ENCODE results near the gene MYDGF. TPM values are rescaled to one million over a fixed set of nuclear protein-coding genes. Genes with fewer than 3 reads are reported as not detected.
"Not testable (repeated sequence)": the region's sequence is repeated elsewhere in the genome, so short reads cannot be mapped to it uniquely, and the experiment has no call there.

MYDGF gene
- total RNA-seq, 4 donors from 2014 or later, result 17.5 to 43.6 (median 28.3) TPM

DNA sequence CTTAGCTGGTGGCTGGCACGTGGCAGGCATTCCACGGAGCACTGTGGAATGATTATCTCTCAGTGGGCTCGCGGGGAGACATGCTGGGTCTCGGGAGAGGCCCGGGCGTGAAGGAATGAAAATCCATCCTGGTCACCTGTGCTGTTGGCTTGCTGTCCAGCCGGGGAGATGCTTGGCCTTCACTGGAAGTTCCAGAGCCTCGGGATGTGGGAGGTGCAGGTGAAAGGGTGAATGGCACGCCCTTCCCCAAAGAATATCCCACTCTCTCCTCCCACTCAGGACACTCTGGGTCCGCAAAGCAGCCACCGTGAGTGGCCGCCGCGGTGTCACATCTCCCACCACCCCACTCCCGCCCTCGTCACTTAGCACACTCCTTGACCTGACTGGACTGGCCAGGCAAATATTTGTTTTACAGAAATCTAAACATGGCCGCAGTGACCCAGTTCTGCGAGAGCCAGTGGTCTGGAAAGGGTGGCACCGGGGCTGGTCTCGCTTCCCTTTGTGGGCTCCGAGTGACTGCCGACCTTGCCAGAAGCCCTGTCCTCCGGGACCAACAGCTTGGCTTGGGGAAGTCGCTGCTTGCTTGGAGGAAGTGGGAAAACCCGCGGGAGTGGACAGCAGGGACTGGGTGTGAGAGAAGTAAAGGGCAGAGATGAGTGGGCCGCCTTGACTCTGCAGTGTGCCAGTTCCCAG lies 45.5 kb upstream of the MYDGF start:
- WGBS, result 84% methylated on average over 28 of the region's 28 CpGs
- Histone ChIP-seq H3K27me3 (no peaks in the 10 kb centered on the region), H3K36me3 (peaks cover 86% of the 10 kb centered on the region), H3K27ac (peak overlapping the region; percentile 8), H3K4me1 (peaks cover 46% of the 10 kb centered on the region), H3K4me3 (no peak overlapping the region), H3K9me3 (no peaks in the 10 kb centered on the region)
- no peak for TF ChIP-seq POLR2A (IDR thresholded peaks at IDR 0.05)
- TF ChIP-seq, protein P1, sequence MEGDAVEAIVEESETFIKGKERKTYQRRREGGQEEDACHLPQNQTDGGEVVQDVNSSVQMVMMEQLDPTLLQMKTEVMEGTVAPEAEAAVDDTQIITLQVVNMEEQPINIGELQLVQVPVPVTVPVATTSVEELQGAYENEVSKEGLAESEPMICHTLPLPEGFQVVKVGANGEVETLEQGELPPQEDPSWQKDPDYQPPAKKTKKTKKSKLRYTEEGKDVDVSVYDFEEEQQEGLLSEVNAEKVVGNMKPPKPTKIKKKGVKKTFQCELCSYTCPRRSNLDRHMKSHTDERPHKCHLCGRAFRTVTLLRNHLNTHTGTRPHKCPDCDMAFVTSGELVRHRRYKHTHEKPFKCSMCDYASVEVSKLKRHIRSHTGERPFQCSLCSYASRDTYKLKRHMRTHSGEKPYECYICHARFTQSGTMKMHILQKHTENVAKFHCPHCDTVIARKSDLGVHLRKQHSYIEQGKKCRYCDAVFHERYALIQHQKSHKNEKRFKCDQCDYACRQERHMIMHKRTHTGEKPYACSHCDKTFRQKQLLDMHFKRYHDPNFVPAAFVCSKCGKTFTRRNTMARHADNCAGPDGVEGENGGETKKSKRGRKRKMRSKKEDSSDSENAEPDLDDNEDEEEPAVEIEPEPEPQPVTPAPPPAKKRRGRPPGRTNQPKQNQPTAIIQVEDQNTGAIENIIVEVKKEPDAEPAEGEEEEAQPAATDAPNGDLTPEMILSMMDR (IDR thresholded peaks at IDR 0.05), result no peak
- no peak for TF ChIP-seq EP300 (IDR thresholded peaks at IDR 0.05)
- no peak for TF ChIP-seq POLR2AphosphoS5 (IDR thresholded peaks at IDR 0.05)
- no peak for DNase-seq (ENCODE audit: low spot score in 2 of 2)

DNA sequence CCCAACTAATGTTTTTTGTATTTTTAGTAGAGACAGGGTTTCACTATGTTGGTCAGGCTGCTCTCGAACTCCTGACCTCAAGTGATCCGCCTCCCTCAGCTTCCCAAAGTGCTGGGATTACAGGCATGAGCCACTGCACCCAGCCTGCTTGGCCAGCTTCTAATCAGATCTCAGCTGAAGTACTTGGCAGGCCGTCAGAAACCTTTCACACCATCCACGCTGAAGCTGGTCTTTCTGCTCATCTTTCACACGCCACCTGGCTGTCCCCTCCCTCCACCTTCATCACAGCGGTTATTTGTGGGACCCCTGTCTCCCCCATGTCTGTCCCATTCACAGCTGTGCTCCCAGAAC lies 45.0 kb upstream of the MYDGF start:
- H3K27me3 ChIP-seq; DNase-seq (ENCODE audit: low spot score in 2 of 2); H3K4me3 ChIP-seq; H3K9me3 ChIP-seq: not testable (repeated sequence)
- peaks cover 88% of the 10 kb centered on the region for H3K36me3 ChIP-seq
- H3K4me1 ChIP-seq, result peaks cover 50% of the 10 kb centered on the region
- WGBS, result 81% methylated on average over 6 of the region's 6 CpGs
- peak overlapping the region; percentile 8 for H3K27ac ChIP-seq

DNA sequence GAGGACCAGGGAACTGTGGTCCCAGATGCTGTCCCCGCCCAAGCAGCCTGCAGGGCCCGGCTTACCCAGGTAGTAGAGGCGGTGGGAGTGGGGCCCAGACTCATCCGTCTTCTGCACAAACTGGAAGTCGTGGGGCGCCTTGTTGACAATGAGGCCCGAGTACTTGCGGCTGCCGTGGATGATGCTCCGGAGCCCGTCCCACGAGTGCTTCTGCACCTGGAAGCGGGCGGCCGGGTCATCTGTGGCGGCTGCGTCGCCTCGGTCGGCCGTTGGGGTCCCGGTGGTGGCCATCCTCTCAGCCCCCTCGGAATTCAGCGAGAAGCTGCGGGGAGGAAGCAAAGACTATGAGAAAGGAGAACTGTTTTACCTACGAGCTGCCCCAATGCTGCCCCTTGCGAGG lies 43.9 kb upstream of the MYDGF start:
- Histone ChIP-seq H3K9me3 (no peaks in the 10 kb centered on the region), H3K27ac (peak overlapping the region; percentile 91), H3K4me3 (no peak overlapping the region), H3K36me3 (peaks cover 85% of the 10 kb centered on the region), H3K4me1 (peaks cover 53% of the 10 kb centered on the region), H3K27me3 (no peaks in the 10 kb centered on the region)
- no peak for DNase-seq (ENCODE audit: low spot score in 2 of 2)
- no peak for TF ChIP-seq POLR2A (IDR thresholded peaks at IDR 0.05)
- TF ChIP-seq EP300 (IDR thresholded peaks at IDR 0.05), result no peak
- TF ChIP-seq, protein P1 (IDR thresholded peaks at IDR 0.05), result no peak
- TF ChIP-seq POLR2AphosphoS5 (IDR thresholded peaks at IDR 0.05), result no peak
- 83% methylated on average over 2 of the region's 27 CpGs for WGBS

DNA sequence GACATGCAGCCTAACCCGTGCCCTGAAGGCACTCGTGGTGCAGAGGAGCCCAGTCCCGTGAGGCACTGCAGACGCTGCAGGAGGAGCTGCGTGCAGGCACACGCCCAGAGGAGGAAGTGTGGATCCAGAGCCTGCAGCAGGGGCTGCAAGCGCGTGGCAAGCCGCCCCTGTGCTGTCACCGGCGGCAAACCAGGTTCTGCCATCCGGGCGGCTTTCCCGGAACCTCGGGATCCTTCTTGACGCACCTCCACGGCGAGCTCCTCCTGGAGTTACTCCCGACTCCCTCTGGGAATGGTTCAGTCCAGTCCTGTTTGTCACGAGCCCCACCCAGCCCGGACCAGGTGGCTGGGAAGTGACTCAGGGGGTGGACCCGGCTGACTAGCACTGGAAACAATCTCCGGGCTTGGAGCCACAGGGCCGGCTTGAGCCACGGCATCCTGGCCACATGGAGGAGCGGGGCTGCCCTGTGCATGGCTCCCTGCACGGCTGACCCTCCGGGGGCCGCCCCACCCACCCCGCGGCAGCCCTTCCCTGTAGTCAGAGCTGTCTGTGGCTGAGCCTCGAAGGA lies 43.3 kb upstream of the MYDGF start:
- WGBS, result 40% methylated on average over 2 of the region's 32 CpGs
- peak; percentile 92 to 93 for DNase-seq (ENCODE audit: low spot score in 2 of 2)
- TF ChIP-seq POLR2AphosphoS5 (IDR thresholded peaks at IDR 0.05), result peak in 2 of 3 donors; percentile 74 to 84
- no peak for TF ChIP-seq EP300 (IDR thresholded peaks at IDR 0.05)
- TF ChIP-seq, protein P1 (IDR thresholded peaks at IDR 0.05), result no peak
- TF ChIP-seq POLR2A (IDR thresholded peaks at IDR 0.05), result no peak
- Histone ChIP-seq H3K27ac (peak overlapping the region; percentile 91), H3K4me3 (peak overlapping the region; percentile 21), H3K9me3 (no peaks in the 10 kb centered on the region), H3K27me3 (no peaks in the 10 kb centered on the region), H3K36me3 (peaks cover 79% of the 10 kb centered on the region), H3K4me1 (peaks cover 53% of the 10 kb centered on the region)

DNA sequence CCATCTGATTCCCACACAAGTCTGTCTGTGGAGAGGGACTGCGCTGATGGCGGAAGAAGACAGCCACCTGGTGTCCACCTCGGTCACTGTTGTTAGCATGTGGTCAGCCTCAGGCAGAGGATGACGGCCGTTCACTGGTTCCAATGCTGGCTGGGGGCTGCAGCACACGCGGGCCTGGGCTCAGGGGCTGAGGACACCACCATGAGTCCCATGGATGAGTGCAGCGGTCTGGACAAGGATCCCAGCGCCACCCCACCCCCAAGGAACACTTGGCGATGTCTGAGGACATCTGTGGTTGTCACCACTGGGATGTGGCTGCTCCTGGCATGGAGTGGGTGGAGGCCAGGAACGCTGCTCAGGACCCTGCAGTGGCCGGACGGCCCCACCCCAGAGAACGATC lies 42.6 kb upstream of the MYDGF start:
- Histone ChIP-seq H3K27me3 (no peaks in the 10 kb centered on the region), H3K9me3 (no peaks in the 10 kb centered on the region), H3K4me1 (peaks cover 57% of the 10 kb centered on the region), H3K27ac (peak overlapping the region; percentile 91), H3K36me3 (peaks cover 72% of the 10 kb centered on the region), H3K4me3 (peak overlapping the region; percentile 21)
- WGBS, result 89% methylated on average over 7 of the region's 14 CpGs
- TF ChIP-seq POLR2AphosphoS5 (IDR thresholded peaks at IDR 0.05) (no peak), EP300 (IDR thresholded peaks at IDR 0.05) (no peak), POLR2A (IDR thresholded peaks at IDR 0.05) (no peak)
- TF ChIP-seq, protein P1 (IDR thresholded peaks at IDR 0.05), result no peak
- no peak for DNase-seq (ENCODE audit: low spot score in 2 of 2)

All from suprapubic skin (tissue), 4 donors.